ENCODE results near the gene PTCH2. TPM values are rescaled to one million over a fixed set of nuclear protein-coding genes. Genes with fewer than 3 reads are reported as not detected.

The PTCH2 gene
- total RNA-seq, 4 donors from 2014 or later: 0.66 to 2.6 (median 1.1) TPM

GRCh38 chr1:44792736-44793502, 50.1 kb downstream of the PTCH2 start:
- DNase-seq (ENCODE audit: extremely low spot score): no peak
- H3K36me3 ChIP-seq: no peaks in the 10 kb centered on the region
- H3K4me1 ChIP-seq: peaks cover 0 to 5% (median 0%) of the 10 kb centered on the region in 4 donors
- intact Hi-C loops (cut with DNase I): no loop called here
- no peaks in the 10 kb centered on the region for H3K27me3 ChIP-seq
- H3K27ac ChIP-seq (replicated peaks in 1 of 4): no peak overlapping the region
- H3K4me3 ChIP-seq: no peak overlapping the region
- WGBS: 80% methylated on average over 9 of the region's 9 CpGs
- TF ChIP-seq POLR2AphosphoS5 (IDR thresholded peaks at IDR 0.05): no peak
- no peak for TF ChIP-seq EP300 (IDR thresholded peaks at IDR 0.05)
- no peaks in the 10 kb centered on the region for H3K9me3 ChIP-seq

DNA sequence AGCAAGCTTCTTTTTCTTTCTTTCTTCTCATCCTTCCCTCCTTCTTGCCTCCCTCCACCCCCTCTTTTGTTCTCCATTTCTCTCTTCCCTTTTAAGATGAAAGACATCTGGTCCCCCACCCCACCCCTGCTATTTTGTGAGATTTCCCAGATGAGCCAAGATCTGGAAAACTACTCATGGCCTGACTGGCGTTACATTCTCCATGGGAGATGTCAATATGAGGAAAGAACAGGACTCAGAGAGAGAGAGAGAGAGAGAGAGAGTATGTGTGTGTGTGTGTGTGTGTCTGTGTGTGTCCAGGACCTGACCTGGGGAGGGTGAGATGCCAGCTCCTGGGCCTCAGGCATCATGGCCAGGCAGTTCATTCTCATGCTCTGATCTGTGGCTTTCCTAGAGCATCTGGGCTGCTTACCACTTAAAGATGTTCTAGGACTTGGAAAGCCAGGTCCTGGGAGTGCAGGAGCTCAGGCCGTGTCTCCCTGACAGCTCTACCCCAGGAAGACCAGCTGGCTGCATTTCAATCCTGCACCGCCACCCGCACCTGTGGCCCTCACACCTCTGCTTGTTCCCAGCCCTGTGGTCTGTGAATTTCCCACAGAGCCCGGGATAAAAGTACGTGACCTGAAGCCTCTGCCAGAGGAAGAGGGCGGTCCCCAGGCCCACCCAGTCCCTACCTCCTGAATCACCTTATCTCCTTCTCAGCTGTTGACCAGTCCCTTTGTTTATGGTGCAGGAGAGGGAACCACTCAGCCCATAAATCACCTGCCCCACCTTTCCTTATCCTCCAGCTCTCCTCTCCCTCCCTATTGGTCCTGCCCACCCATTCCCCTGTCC, 51.9 kb downstream of the PTCH2 start:
- intact Hi-C loops (cut with DNase I): no loop called here
- no peaks in the 10 kb centered on the region for H3K27me3 ChIP-seq
- no peaks in the 10 kb centered on the region for H3K9me3 ChIP-seq
- TF ChIP-seq CTCF (IDR thresholded peaks at IDR 0.05) (no peak), EP300 (IDR thresholded peaks at IDR 0.05) (no peak), POLR2AphosphoS5 (IDR thresholded peaks at IDR 0.05) (no peak), POLR2A (IDR thresholded peaks at IDR 0.05; ENCODE audit: low read depth) (no peak)
- no peak overlapping the region for H3K4me3 ChIP-seq
- H3K27ac ChIP-seq (replicated peaks in 1 of 4): no peak overlapping the region
- no peak for DNase-seq (ENCODE audit: extremely low spot score)
- H3K4me1 ChIP-seq: peaks cover 6 to 12% (median 7%) of the 10 kb centered on the region in 4 donors
- 77% methylated on average over 6 of the region's 7 CpGs for WGBS
- no peaks in the 10 kb centered on the region for H3K36me3 ChIP-seq

GRCh38 chr1:44788120-44788860, 54.8 kb downstream of the PTCH2 start, which contains the start of gene BEST4:
Gene BEST4, minus strand, starts transcription at chr1:44788170. Its CDS starts 465 bp downstream, at chr1:44787705.
- H3K9me3 ChIP-seq: no peaks in the 10 kb centered on the region
- intact Hi-C loops (cut with DNase I): loop anchor here (5.0 kb wide), 2 partner anchors 34 to 224 kb away; partner anchors contain the start of genes HECTD3 and UROD
- no peaks in the 10 kb centered on the region for H3K27me3 ChIP-seq
- no peak for DNase-seq (ENCODE audit: extremely low spot score)
- WGBS: 91% methylated on average over 6 of the region's 9 CpGs
- H3K27ac ChIP-seq (replicated peaks in 1 of 4): peak within 1 kb of the TSS in 2 of 4 donors; percentile 68 to 70
- H3K36me3 ChIP-seq: no peaks in the 10 kb centered on the region
- TF ChIP-seq POLR2AphosphoS5 (IDR thresholded peaks at IDR 0.05) (no peak), CTCF (IDR thresholded peaks at IDR 0.05) (no peak)
- no peak within 1 kb of the TSS for H3K4me3 ChIP-seq
- H3K4me1 ChIP-seq: peaks cover 33 to 36% (median 35%) of the 10 kb centered on the region in 4 donors

- H3K27ac ChIP-seq (replicated peaks in 1 of 4): no peak overlapping the region
- DNase-seq (ENCODE audit: extremely low spot score): no peak
- H3K9me3 ChIP-seq: no peaks in the 10 kb centered on the region
- intact Hi-C loops (cut with DNase I): loop anchor here (5.0 kb wide), 2 partner anchors 35 to 225 kb away; partner anchors contain the start of genes HECTD3 and UROD
- TF ChIP-seq POLR2A (IDR thresholded peaks at IDR 0.05; ENCODE audit: low read depth) (no peak), EP300 (IDR thresholded peaks at IDR 0.05) (no peak), POLR2AphosphoS5 (IDR thresholded peaks at IDR 0.05) (no peak), CTCF (IDR thresholded peaks at IDR 0.05) (no peak)
- H3K4me3 ChIP-seq: no peak overlapping the region
- no peaks in the 10 kb centered on the region for H3K27me3 ChIP-seq
- peaks cover 33 to 40% (median 36%) of the 10 kb centered on the region in 4 donors for H3K4me1 ChIP-seq
- no peaks in the 10 kb centered on the region for H3K36me3 ChIP-seq
- WGBS: 95% methylated on average over 10 of the region's 10 CpGs
Observed at GRCh38 chr1:44787506-44787905, 55.5 kb downstream of the PTCH2 start.

Measured in esophagus muscularis mucosa (tissue), 4 donors.